Measurements from ENCODE around the gene TIMM17A. TPM values are rescaled to one million over a fixed set of nuclear protein-coding genes. Genes with fewer than 3 reads are reported as not detected.
"Not testable (repeated sequence)": the region's sequence is repeated elsewhere in the genome, so short reads cannot be mapped to it uniquely, and the experiment has no call there.

The TIMM17A gene
- total and polyA plus RNA-seq, 9 donors, result 19.9 to 38.1 (median 29.7) TPM

DNA sequence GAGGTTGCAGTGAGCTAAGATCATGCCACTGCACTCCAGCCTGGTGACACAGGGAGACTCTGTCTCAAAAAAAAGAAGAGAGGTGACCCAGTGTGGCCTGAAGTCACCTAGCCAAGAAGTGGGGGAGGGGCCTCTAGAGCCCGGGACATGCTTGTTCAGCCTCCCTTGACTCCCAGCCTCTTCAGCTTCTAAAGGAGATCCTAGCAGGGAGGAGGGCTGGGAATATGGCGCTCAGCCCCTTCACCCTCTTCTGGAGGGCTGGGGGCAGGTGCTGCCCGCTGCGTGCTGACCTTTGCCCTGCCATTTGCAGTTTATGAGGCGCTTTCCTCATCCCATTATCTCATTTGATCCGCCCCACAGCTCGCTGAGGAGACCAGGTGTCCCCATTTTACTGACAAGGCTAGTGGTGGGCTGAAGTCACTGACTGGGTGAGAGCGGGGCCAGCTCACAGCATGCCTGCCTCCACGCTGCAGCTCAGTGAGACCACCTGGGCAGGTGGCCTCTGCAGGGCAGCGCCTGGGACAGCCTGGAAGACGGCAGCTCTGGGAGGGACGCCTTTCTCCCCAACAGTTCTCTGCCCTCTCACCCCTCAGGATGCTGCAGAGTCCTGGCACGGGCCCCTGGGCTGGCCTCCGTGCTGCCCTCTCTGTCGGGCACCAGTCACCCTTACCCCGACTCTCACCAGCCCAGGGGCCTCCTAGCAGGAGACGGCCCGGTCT, 62.6 kb downstream of the TIMM17A start:
- Histone ChIP-seq H3K27me3 (no peaks in the 10 kb centered on the region), H3K9me3 (no peaks in the 10 kb centered on the region), H3K36me3 (no peaks in the 10 kb centered on the region), H3K4me3 (no peak overlapping the region), H3K4me1 (ENCODE audit: insufficient read depth) (peaks cover 1% of the 10 kb centered on the region), H3K27ac (no peak overlapping the region)
- intact Hi-C loops (cut with DNase I), result no loop called here
- TF ChIP-seq, protein P1, sequence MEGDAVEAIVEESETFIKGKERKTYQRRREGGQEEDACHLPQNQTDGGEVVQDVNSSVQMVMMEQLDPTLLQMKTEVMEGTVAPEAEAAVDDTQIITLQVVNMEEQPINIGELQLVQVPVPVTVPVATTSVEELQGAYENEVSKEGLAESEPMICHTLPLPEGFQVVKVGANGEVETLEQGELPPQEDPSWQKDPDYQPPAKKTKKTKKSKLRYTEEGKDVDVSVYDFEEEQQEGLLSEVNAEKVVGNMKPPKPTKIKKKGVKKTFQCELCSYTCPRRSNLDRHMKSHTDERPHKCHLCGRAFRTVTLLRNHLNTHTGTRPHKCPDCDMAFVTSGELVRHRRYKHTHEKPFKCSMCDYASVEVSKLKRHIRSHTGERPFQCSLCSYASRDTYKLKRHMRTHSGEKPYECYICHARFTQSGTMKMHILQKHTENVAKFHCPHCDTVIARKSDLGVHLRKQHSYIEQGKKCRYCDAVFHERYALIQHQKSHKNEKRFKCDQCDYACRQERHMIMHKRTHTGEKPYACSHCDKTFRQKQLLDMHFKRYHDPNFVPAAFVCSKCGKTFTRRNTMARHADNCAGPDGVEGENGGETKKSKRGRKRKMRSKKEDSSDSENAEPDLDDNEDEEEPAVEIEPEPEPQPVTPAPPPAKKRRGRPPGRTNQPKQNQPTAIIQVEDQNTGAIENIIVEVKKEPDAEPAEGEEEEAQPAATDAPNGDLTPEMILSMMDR (IDR thresholded peaks at IDR 0.05), result no peak
- no peak for TF ChIP-seq POLR2A (IDR thresholded peaks at IDR 0.05)
- no peak for TF ChIP-seq EP300 (IDR thresholded peaks at IDR 0.05)
- DNase-seq, result no peak
- WGBS, 3 donors, result 67 to 74% (median 72%) methylated on average over 18 of the region's 18 CpGs

DNA sequence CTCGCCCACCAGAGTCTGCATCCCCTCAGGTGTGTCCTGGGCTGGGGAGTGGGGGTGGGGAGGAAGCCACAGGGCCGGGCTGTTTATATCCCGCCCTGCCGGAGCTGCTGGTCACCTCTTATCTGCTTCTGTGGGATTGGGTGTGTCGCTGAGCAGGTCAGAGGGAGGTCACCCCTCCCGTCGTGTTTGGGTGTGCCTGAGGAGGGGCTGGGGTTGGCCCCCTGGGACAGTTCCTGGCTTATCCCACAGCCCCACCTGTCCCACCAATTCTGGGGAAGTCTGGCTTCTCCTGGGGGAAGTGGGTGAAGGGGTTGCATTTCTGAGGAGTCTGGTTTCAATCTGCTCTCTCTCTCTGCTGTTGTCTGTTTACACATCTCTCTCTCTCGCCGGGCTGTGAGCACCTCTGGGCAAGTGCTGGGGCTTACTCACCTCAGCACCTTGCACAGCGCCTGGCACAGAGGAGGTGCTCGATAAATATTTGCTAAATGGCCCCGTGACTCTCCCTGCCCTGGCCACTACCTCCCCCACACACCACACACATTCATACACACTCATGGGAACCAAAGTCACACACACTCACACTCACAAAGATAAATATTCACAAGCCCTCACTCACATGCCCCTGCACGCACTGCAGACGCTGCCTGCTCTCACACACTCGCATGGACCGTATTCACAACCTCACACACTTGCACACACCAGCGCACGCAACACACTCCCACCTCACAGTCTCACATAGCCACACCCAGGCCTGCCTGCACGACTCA, 63.3 kb downstream of the TIMM17A start:
- intact Hi-C loops (cut with DNase I), result no loop called here
- Histone ChIP-seq H3K36me3 (no peaks in the 10 kb centered on the region), H3K4me3 (no peak overlapping the region), H3K9me3 (no peaks in the 10 kb centered on the region), H3K4me1 (ENCODE audit: insufficient read depth) (peaks cover 1% of the 10 kb centered on the region), H3K27ac (no peak overlapping the region), H3K27me3 (no peaks in the 10 kb centered on the region)
- TF ChIP-seq POLR2A (IDR thresholded peaks at IDR 0.05), result no peak
- no peak for TF ChIP-seq EP300 (IDR thresholded peaks at IDR 0.05)
- TF ChIP-seq, protein P1 (IDR thresholded peaks at IDR 0.05), result no peak
- DNase-seq, result no peak
- 59 to 63% (median 61%) methylated on average over 16 to 19 of the region's 19 CpGs for WGBS, 3 donors

DNA sequence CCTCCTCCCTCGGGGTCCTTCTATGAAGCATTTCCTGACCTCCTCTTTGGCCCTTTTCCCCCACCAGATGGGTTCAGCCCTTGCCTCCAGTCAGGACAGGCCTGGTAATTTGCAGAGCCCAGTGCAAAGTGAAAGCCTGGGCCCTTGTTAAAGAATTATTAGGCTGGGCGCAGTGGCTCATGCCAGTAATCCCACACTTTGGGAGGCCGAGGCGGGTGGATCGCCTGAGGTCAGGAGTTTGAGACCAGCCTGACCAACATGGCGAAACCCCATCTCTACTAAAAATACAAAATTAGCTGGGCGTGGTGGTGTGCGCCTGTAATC, 63.9 kb downstream of the TIMM17A start:
- H3K4me3 ChIP-seq; intact Hi-C loops (cut with DNase I); H3K9me3 ChIP-seq; DNase-seq; H3K27me3 ChIP-seq; H3K36me3 ChIP-seq; H3K4me1 ChIP-seq (ENCODE audit: insufficient read depth); H3K27ac ChIP-seq: not testable (repeated sequence)
- 85 to 87% (median 86%) methylated on average over 8 of the region's 8 CpGs for WGBS, 3 donors

Small RNAs within 50 kb of the gene (microRNA-seq; reads per million reads assigned to microRNA genes)
- 0 to 0.38 (median 0.16) reads per million in 3 donors for gene MIR6740

Small RNAs within 50 kb of the gene (small RNA-seq; reads per million reads assigned to genes)
- gene MIR6740, result not detected
- gene RF00156, result not detected

Other genes with a start within 250 kb of the TIMM17A start
- gene IPO9, start 126.3 kb upstream of the TIMM17A start, total RNA-seq, result 10 to 100 TPM; 12.9 to 43.8 (median 40.7) TPM
- 10 to 100 TPM; 15.7 to 34.3 TPM for gene IPO9, start 126.3 kb upstream of the TIMM17A start, polyA plus RNA-seq
- gene SHISA4, start 66.6 kb upstream of the TIMM17A start, total RNA-seq, result 10 to 100 TPM; 16.8 to 37.9 (median 26.4) TPM
- 10 to 100 TPM; 11.3 to 29.9 TPM for gene SHISA4, start 66.6 kb upstream of the TIMM17A start, polyA plus RNA-seq
- 100 to 1,000 TPM in 2 of 7 donors, 10 to 100 TPM in 5; 25.6 to 155 (median 67.2) TPM for gene LMOD1, start 9.0 kb upstream of the TIMM17A start, total RNA-seq
- gene LMOD1, start 9.0 kb upstream of the TIMM17A start, polyA plus RNA-seq, result 100 to 1,000 TPM in 1 of 2 donors, 10 to 100 TPM in 1; 94.6 to 255 TPM
- 10 to 100 TPM; 37.5 to 76.2 (median 43.9) TPM for gene RNPEP, start 27.1 kb downstream of the TIMM17A start, total RNA-seq
- gene RNPEP, start 27.1 kb downstream of the TIMM17A start, polyA plus RNA-seq, result 10 to 100 TPM; 32.4 to 49.5 TPM
- gene ELF3, start 55.1 kb downstream of the TIMM17A start, total RNA-seq, result 1,000 to 10,000 TPM in 1 of 7 donors, 10 to 100 TPM in 2, 1 to 10 TPM in 2, under 1 TPM in 2; 0.35 to 1,154 (median 5.5) TPM
- gene ELF3, start 55.1 kb downstream of the TIMM17A start, polyA plus RNA-seq, result 1 to 10 TPM in 1 of 2 donors, under 1 TPM in 1; 0.05 to 1.3 TPM
- under 1 TPM in 5 of 7 donors, not detected in 2; 0.10 to 0.34 (median 0.13) TPM for gene GPR37L1, start 167.4 kb downstream of the TIMM17A start, total RNA-seq
- under 1 TPM; 0.01 to 0.03 TPM for gene GPR37L1, start 167.4 kb downstream of the TIMM17A start, polyA plus RNA-seq
- 10 to 100 TPM; 20.0 to 95.9 (median 67.6) TPM for gene ARL8A, start 189.2 kb downstream of the TIMM17A start, total RNA-seq
- 10 to 100 TPM; 26.6 to 65.8 TPM for gene ARL8A, start 189.2 kb downstream of the TIMM17A start, polyA plus RNA-seq
- gene PTPN7, start 205.1 kb downstream of the TIMM17A start, total RNA-seq, result 1 to 10 TPM in 5 of 7 donors, under 1 TPM in 2; 0.58 to 4.8 (median 1.7) TPM
- 10 to 100 TPM in 1 of 2 donors, under 1 TPM in 1; 0.98 to 15.4 TPM for gene PTPN7, start 205.1 kb downstream of the TIMM17A start, polyA plus RNA-seq
- 10 to 100 TPM in 1 of 7 donors, 1 to 10 TPM in 3, under 1 TPM in 3; 0.24 to 12.4 (median 1.4) TPM for gene LGR6, start 238.3 kb downstream of the TIMM17A start, total RNA-seq
- gene LGR6, start 238.3 kb downstream of the TIMM17A start, polyA plus RNA-seq, result 1 to 10 TPM; 1.1 to 1.9 TPM

Data from ovary (tissue), 9 donors.